ENCODE data around the gene PRDM16.

Gene PRDM16

DNA sequence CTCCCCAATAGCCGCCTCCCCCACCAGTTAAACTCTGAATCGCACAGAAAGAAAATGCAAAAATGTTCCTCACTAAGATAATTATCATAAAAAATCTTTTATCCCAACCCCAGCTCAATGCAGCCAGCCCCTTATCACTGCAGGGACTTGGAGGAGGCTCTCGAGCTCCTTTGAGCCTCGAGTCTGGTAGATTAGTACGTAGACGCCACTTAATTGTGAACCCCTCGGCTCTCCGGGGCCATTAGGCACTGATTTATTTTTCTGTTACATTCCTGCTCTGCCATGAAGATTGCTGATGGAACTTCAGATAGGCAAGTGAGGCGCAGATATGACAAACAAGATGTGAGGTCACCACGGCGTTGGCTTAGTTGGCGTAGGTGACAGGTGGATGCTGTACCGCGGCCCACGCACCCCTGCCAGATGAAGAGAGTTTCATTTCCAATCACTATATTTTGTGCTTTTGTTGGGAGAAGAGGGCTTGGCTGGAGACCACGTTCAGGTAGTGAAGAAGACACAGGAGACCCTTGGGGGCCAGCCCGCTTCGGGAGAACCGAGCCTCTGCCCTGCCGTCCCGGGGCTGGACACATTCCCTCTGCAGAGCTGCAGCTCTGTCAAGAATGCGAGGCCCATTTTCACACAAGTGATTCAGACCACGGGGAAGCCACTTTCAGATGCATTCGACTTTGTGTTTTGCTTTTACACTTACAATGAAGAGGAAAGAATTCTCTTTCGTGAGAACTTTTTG lies 329.6 kb downstream of the PRDM16 start:
- in situ Hi-C loops (cut with HindIII; ENCODE audit: low pct_unique_long_range_greater_than_20kb, low sequenced_read_pairs): no loop called here
- DNase-seq (ENCODE audit: low read depth in 1 of 2, low spot score in 1 of 2): no peak
- no peak for TF ChIP-seq JUND (IDR thresholded peaks at IDR 0.05; ENCODE audit: low read depth)

GRCh38 chr1:3399732-3400131 lies 330.7 kb downstream of the PRDM16 start:
- TF ChIP-seq JUND (IDR thresholded peaks at IDR 0.05; ENCODE audit: low read depth): no peak
- DNase-seq (ENCODE audit: low read depth in 1 of 2, low spot score in 1 of 2): no peak
- in situ Hi-C loops (cut with HindIII; ENCODE audit: low pct_unique_long_range_greater_than_20kb, low sequenced_read_pairs): no loop called here

- DNase-seq (ENCODE audit: low read depth in 1 of 2, low spot score in 1 of 2): no peak
- no peak for TF ChIP-seq JUND (IDR thresholded peaks at IDR 0.05; ENCODE audit: low read depth)
- in situ Hi-C loops (cut with HindIII; ENCODE audit: low pct_unique_long_range_greater_than_20kb, low sequenced_read_pairs): no loop called here
Observed at GRCh38 chr1:3401585-3402257, 332.7 kb downstream of the PRDM16 start.

- in situ Hi-C loops (cut with HindIII; ENCODE audit: low pct_unique_long_range_greater_than_20kb, low sequenced_read_pairs): no loop called here
- no peak for TF ChIP-seq JUND (IDR thresholded peaks at IDR 0.05; ENCODE audit: low read depth)
- no peak for DNase-seq (ENCODE audit: low read depth in 1 of 2, low spot score in 1 of 2)
Observed at GRCh38 chr1:3402258-3403010, 333.4 kb downstream of the PRDM16 start.

- no peak for DNase-seq (ENCODE audit: low read depth in 1 of 2, low spot score in 1 of 2)
- in situ Hi-C loops (cut with HindIII; ENCODE audit: low pct_unique_long_range_greater_than_20kb, low sequenced_read_pairs): no loop called here
- TF ChIP-seq JUND (IDR thresholded peaks at IDR 0.05; ENCODE audit: low read depth): no peak
Observed at GRCh38 chr1:3403011-3403345, 334.0 kb downstream of the PRDM16 start.

DNA sequence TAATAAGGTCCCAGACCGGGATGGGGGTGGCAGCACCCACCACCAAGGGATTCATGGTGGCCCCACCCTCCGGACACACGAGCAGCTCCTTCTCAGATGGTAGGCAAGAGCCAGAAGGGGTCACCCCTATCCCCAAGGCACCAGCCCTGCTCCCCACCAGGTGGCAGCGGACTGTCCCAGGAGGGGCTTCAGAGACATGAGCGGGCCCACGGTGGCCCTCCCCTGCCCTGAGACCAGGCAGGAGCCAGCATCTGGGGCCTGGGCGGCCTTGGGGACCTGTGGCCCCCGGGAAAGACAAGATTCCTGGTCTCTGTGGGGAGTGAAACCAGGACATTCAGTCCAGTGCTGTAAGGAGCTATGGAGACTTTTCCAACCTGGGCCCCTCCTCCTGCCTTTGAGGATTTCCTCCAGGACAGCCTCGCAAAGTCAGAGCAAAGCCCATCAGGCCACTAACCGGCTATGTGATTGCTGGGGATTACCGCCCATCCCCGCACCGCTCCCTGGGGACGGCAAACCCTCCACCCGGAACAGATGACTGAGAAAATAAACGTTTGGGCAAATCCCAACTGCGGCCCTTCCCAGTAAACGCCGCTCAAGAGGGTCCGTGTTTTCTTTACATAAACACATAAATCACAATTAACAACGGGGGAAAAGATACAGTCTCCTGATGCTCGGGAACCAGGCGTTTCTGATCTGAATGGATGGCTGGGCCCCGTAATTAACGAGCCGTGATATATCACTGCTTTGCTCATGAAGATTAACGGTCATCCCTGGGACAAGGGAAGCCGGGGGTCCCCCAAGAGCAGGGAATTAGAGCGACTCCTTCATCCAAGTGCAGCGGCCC lies 334.6 kb downstream of the PRDM16 start:
- TF ChIP-seq JUND (IDR thresholded peaks at IDR 0.05; ENCODE audit: low read depth): no peak
- in situ Hi-C loops (cut with HindIII; ENCODE audit: low pct_unique_long_range_greater_than_20kb, low sequenced_read_pairs): no loop called here
- no peak for DNase-seq (ENCODE audit: low read depth in 1 of 2, low spot score in 1 of 2)

GRCh38 chr1:3404301-3404700 lies 335.3 kb downstream of the PRDM16 start:
- no peak for DNase-seq (ENCODE audit: low read depth in 1 of 2, low spot score in 1 of 2)
- TF ChIP-seq JUND (IDR thresholded peaks at IDR 0.05; ENCODE audit: low read depth): no peak
- in situ Hi-C loops (cut with HindIII; ENCODE audit: low pct_unique_long_range_greater_than_20kb, low sequenced_read_pairs): no loop called here

- TF ChIP-seq JUND (IDR thresholded peaks at IDR 0.05; ENCODE audit: low read depth): no peak
- in situ Hi-C loops (cut with HindIII; ENCODE audit: low pct_unique_long_range_greater_than_20kb, low sequenced_read_pairs): no loop called here
- no peak for DNase-seq (ENCODE audit: low read depth in 1 of 2, low spot score in 1 of 2)
Observed at GRCh38 chr1:3404801-3405200, 335.8 kb downstream of the PRDM16 start.

- no peak for DNase-seq (ENCODE audit: low read depth in 1 of 2, low spot score in 1 of 2)
- in situ Hi-C loops (cut with HindIII; ENCODE audit: low pct_unique_long_range_greater_than_20kb, low sequenced_read_pairs): no loop called here
- TF ChIP-seq JUND (IDR thresholded peaks at IDR 0.05; ENCODE audit: low read depth): no peak
Observed at GRCh38 chr1:3405491-3405890, 336.5 kb downstream of the PRDM16 start.

DNA sequence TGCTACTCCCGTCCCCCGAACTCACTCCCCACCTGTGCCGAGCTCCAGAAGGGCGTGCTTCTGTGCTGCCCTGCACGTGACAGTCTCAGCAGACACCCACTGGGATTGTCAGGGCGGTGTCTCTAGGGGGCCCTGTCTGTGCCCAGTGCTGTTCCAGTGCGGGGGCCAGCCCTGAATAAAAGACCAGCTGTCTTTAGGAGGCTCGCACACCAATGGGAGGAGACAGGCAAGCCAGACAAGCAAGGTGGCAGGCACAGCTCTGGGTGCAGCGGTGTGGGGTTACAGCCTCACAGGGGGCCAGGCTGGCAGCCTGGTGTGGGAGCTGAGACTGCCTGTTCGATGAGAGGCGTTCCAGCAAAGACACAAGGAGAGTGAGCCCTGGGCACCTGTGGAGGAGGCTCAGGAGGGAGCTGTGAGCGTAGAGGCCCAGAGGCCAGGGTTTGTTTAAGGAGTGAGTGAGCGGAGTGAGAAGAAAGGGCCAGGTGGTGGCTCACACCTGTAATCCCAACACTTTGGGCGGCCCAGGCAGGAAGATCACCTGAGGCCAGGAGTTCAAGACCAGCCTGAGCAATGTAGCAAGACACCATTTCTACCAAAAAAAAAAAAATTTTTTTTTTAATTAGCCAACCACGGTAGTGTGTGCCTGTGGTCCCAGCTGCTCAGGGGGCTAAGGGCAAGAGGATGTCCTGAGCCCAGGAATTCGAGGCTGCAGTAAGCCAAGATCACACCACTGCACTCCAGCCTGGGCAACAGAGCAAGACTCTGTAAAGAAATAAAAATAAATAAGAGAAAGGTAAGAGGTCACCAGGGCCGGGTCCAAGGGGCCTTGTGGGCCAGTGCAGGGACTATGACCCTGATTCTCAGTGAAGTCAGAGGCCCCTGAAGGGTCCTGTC lies 337.2 kb downstream of the PRDM16 start:
- no peak for TF ChIP-seq JUND (IDR thresholded peaks at IDR 0.05; ENCODE audit: low read depth)
- in situ Hi-C loops (cut with HindIII; ENCODE audit: low pct_unique_long_range_greater_than_20kb, low sequenced_read_pairs): no loop called here
- DNase-seq (ENCODE audit: low read depth in 1 of 2, low spot score in 1 of 2): no peak

GRCh38 chr1:3407021-3407420 lies 338.0 kb downstream of the PRDM16 start:
- DNase-seq (ENCODE audit: low read depth in 1 of 2, low spot score in 1 of 2): no peak
- no peak for TF ChIP-seq JUND (IDR thresholded peaks at IDR 0.05; ENCODE audit: low read depth)
- in situ Hi-C loops (cut with HindIII; ENCODE audit: low pct_unique_long_range_greater_than_20kb, low sequenced_read_pairs): no loop called here

All from T47D (cell line).